Astrocyte of the hippocampus (primary cell): ENCODE data around the gene OR1D2.
"Not testable (repeated sequence)": the region's sequence is repeated elsewhere in the genome, so short reads cannot be mapped to it uniquely, and the experiment has no call there.

Experiments used
- DNase-seq: peaks from one replicate; pipeline ENCODE4 v3.0.0; 2011; ENCODE audit warnings: low read depth, low spot score

The OR1D2 gene, protein sequence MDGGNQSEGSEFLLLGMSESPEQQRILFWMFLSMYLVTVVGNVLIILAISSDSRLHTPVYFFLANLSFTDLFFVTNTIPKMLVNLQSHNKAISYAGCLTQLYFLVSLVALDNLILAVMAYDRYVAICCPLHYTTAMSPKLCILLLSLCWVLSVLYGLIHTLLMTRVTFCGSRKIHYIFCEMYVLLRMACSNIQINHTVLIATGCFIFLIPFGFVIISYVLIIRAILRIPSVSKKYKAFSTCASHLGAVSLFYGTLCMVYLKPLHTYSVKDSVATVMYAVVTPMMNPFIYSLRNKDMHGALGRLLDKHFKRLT

DNA sequence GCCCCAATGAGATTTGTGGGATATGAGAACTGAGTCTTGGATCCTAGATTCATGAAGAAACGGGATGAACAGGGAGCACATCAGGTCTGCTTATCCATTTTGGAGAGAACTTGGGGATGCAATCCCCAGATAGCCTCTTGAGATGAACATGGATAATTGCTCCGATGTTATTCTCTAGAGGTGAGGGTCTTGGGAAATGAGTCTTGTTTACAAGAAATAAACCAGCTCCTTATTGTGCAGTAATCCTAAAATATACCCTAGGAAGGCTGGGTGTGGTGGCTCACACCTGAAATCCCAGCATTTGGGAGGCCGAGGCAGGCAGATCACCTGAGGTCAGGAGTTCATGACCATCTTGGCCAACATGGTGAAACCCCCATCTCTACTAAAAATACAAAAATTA, at the start of gene OR1D2:
Gene OR1D2, minus strand, starts transcription at position 101 of the 400 bp plus-strand sequence. CDS start 11,426 bp downstream, outside the sequence.
- DNase-seq: no peak

DNA sequence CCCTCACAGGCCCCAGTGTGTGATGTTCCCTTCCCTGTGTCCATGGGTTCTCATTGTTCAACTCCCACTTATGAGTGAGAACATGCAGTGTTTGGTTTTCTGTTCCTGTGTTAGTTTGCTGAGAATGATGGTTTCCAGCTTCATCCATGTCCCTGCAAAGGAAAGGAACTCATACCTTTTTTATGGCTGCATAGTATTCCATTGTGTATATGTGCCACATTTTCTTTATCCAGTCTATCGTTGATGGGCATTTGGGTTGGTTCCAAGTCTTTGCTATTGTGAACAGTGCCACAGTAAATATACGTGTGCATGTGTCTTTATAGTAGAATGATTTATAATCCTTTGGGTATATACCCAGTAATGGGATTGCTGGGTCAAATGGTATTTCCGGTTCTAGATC, 33.3 kb upstream of the OR1D2 start:
- not testable (repeated sequence) for DNase-seq

DNA sequence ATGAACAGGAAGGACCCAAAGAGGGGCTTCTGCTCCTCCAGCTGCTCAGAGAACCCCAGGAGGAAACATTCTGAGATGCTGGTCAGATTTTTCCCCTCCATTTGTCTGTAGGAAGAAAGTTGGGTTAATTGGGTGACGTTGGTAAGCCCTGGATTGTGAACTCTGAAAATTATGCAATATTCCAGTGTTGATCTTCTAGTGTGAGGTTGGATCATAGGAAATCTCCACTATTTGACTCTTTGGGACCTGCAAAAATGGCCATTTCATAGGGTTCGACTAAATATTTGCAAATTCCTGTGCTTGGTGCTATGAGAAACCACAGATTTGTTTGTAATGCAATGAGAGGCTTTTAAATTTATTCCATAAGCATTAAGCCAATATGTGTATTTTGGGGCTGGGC, 23.2 kb upstream of the OR1D2 start, which contains the start of gene OR1G1:
Gene OR1G1, minus strand, starts transcription at position 101 of the 400 bp plus-strand sequence. Its CDS starts 0 bp downstream, at position 101.
- no peak for DNase-seq

DNA sequence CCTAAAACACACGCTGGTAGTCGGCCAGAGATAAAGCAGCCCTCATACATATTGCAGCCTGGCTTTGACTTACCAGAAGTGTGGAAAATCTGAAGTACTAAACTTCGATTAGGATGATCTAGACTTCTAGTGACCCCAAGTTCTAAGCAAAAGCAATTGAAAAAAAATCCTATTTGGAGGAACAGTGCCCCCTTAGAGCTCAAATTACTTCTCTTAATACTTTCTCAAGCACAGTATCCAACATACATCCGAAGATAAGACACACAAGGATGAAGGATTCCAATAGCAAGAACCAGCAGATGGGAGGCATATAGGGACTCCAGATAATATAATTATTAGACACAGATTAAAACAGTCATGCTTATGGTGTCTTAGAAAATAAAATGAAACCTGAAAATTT, 30.4 kb downstream of the OR1D2 start:
- DNase-seq: not testable (repeated sequence)

DNA sequence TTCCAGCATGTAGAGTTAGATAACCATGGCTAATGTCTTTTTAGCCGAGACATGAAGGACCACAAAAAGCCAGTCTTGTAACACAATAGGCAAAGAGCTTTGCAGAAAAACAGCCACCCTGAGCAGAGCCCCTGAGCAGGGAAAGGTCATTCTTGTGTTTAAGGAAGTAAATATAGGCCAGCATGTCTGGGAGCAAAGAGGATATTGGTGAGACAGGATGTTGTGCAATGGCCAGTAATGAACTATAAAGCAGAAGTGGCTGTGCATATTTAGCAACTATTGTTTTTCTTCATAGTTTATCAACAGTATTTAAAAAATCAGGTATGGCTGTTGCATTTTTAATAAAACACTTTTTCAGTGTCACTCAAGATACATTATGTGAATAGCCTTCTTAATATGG, 39.0 kb downstream of the OR1D2 start:
- DNase-seq: not testable (repeated sequence)

DNA sequence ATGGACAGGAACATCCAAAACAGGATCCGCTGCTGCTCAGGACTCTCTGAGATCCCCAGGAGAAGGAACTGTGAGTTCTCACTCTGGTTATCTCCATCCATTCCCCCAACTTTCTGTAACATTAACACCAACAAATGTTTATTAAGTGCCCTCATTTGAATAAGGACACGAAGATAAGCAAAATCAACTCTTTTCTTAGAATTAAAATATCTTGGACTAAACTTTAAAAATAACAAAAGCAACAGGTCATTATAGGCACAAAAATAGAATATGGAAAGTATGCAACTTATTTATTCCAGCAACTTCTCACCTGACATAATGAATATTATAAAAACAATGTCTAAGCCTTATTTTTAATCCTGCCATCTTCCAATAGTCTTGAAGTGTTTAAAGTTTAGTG, 40.7 kb downstream of the OR1D2 start, which contains the start of gene OR1D5:
Gene OR1D5, minus strand, starts transcription at position 101 of the 400 bp plus-strand sequence. Its CDS starts 0 bp downstream, at position 101.
- DNase-seq: not testable (repeated sequence)

DNA sequence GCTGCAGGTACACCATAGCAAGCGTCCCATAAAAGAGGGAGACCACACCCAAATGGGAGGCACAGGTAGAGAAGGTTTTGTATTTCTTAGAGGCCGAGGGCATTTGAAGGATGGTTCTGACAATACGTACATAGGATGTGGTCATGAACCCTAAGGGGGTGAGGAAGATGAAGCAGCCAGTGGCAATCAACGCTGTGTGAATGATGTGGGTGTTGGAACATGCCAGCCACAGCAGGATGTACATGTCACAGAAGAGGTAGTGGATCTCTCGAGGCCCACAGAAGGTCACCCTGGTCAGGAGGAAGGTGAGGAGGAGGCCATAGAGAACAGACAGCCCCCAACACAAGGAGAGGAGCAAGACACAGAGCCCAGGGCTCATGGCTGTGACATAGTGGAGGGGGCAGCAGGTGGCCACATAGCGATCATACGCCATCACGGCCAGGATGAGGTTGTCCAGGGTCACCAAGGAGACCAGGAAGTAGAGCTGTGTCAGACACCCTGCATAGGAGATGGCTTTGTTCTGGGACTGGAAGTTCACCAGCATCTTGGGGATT, 41.3 kb downstream of the OR1D2 start:
- not testable (repeated sequence) for DNase-seq

DNA sequence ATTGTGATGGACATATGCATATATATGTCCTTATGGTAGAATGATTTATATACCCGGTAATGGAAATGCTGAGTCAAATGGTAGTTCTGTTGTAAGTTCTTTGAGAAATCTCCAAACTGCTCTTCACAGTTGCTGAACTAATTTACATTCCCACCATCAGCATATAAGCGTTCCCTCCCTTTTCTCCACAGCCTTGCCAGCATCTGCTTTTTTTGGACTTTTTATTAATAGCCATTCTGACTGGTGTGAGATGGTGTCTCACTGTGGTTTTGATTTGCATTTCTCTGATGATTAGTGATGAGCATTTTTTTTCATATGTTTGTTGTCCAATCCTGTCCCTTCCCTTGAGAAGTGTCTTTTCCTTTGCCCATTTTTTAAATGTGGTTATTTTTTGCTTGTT, 49.4 kb downstream of the OR1D2 start:
- DNase-seq: not testable (repeated sequence)

DNA sequence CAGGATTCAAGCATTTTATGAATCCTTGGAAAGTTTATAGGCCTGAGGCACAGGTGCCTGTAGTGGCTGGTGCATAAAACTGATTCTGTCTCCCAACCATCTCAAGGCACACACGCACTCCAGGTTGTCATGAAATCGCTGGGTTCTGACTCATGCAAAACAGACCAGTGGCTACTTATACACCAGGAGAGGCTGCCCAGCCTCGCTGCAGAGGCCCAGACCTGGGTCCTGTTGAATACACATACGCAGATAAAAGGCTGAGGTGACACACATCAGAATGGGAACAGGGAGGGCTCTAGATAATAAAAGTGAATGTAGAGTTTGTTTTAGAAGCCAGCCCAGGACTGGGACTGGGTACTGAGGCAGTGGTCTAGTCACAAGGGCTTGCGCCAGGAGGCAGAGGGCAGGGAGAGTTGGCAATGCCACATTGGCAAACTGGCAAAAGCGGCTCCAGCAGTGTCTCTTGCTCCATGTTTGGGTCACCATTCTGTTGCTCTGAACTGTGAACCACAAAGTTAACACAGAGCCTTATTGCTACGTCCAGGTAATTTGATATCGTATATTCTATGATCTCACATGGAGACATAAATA, 54.4 kb downstream of the OR1D2 start:
- DNase-seq: peak; percentile 14

DNA sequence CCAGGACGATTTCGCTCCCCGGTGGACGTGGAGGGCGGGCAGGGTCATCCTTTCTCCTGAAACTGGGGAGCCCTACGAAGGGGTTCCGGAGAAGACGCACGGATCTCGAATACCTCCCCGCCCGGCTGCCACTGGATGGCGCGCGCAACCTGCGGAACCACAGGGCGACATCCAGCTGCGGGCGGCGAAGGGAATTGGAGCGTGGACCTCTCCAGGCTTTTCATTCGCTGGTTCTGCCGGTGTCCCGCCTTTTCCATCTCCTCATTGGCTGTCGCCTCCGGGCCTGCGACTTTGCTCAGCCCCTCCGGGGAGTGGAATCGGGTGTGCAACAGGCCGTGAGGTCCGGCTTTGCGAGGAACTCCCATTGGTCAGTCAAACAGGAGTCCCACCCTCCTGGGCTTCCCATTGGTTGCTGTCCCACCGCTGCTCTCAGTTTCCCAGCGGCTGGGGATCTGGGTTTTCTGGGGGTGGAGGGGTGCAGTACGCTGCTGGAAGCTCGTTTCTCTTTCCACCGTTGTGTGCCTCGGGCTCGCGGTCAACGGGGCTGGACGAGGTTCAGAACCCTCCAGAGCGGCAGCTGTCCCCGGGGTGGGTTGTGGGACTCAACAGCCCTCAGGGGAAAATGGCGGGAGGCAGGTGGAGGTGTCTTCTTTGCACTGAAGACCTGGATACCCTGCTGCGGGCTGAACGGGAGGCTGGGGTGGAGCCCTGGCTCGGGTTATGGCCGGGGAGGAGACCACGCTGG, 55.3 kb downstream of the OR1D2 start:
- DNase-seq: peak; percentile 98

DNA sequence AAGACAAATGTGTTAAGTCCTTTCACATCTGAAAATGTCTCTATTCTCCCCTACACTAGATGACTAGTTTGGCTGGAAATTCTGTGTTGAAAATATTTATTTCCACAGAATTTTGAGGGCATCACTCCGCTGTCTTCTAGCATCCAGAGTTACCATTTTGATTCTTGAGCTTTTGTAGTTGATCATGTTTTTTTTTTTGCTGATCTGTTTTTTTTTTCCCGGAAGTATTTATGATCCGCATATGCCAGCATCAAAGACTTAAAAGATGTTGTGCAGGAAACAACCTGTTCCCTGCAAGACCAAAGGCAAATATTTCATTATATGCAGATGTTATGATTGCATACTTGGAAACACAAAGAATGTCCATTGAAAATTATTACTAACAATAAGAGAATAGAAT, 57.5 kb downstream of the OR1D2 start:
- DNase-seq: no peak

DNA sequence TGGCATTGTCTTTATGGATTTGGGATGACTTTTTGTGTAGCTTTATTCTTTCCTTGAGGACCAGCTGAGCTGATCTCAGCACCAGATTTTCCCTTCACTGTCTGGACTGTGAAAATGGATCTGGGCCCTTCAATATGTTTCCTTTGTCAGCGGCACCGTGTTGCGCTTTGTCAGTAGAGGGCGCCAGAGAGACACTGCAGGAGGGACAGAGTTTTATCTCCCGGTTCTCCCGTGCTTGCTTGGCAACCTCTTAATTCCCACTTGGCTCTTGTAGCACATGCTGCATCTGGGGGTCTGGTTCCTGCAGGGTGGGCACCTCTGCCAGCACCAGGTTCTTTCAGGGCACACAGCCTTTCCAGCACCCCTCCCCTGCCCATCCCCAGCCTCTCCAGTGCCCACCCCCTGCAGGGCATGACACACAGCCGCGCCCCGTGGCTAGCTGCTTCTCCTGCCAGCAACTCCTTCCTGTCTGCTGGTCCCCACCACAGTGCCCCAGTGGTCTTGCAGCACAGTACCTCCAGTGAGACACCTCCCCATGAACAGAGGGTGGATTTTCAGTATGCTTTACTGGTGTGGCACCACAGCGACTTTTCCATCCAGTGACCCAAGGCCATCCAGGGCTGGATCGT, 60.4 kb downstream of the OR1D2 start:
- DNase-seq: no peak

DNA sequence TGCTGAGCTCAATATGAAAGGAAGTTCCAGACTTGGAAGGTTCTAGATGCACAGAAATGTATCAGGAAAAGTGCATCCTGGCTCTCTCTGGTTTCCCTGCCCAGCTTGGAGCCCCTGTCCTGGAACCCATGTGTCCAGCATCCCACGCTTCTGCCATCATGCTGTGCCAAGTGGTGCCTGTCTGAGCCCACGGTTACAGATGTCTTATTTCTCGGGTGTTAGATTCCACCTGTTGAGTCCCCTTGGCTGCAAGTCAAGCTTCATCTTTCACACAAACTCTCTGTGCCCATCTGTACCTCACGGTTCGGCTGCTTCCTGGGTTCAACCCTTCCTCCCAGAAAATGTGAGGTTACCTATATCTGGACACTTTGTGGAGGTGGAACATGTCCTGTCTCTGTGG, 63.3 kb downstream of the OR1D2 start:
- no peak for DNase-seq

DNA sequence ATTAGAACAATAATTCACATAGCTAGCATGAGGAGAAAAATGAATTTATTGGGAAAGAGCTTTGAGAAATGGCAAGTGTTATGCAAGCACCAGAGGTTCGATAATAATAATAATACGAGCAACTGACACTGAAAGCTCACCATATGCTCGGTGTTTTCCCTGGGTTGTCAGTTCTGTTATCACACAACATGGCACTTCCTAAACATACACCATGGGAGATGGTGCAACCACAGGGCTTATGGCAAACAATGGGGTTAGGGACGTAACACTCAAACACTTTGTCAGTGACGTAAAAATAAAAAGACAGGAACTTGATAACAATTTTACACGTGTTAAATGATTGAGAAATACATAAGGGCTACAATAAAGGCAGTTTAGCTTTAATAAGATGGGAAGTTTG, 64.5 kb downstream of the OR1D2 start:
- DNase-seq: no peak

DNA sequence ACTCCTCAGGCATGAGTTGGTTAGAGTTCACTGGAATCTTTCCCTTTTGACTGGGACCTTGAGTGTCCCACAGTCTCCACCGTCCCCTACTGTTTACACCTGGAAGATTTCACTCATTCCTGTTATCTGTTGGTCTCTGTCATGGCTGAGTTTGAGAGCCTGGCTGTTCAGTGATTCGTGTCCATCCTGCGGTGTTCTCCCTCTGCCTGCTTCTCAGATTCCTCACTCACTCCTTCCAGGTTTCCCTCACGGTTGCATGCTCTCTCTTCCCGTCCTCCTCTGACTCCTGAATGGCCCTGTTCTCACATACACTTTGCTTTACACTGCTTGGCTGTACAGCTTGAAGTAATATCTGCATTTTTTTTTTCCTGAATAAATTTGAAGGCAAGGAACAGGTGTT, 65.3 kb downstream of the OR1D2 start:
- DNase-seq: no peak
